Fibroblast of pulmonary artery (primary cell): Measurements from ENCODE around the gene IMPDH1.

Experiments
- DNase-seq: peaks from one replicate; pipeline ENCODE4 v3.0.0-alpha.2; 2010; ENCODE audit warnings: low read depth
- H3K4me3 ChIP-seq: replicated peaks from 2 replicates; pipeline ENCODE4 v1.5.1; 2011; ENCODE audit warnings: low read depth, mild to moderate bottlenecking, control low read depth, low read length, moderate library complexity
- CTCF ChIP-seq: IDR thresholded peaks from 2 replicates; pipeline ENCODE4 v1.5.1; 2011; ENCODE audit warnings: mild to moderate bottlenecking, control low read depth, low read length, inconsistent platforms; ENCODE audit errors: missing control alignments

The IMPDH1 gene

GRCh38 chr7:128399991-128400390 is 9.8 kb downstream of the IMPDH1 start:
- no peak for TF ChIP-seq CTCF
- DNase-seq, result no peak
- H3K4me3 ChIP-seq, result no peak overlapping the region

DNA sequence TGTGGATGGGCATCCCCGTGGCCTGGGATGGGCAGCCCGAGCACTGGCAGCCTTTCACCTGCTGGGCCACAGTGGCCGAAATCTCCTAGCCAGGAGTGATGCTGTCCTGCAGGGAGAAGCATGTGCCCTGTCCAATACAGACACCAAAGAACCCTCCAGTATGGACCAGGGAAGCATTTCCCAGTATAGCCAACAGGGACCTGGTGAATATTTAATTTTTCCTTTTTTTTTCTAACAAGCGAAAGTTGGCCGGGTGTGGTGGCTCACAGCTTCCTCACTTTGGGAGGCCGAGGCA is 11.0 kb downstream of the IMPDH1 start:
- TF ChIP-seq CTCF, result no peak
- no peak for DNase-seq
- no peak overlapping the region for H3K4me3 ChIP-seq

DNA sequence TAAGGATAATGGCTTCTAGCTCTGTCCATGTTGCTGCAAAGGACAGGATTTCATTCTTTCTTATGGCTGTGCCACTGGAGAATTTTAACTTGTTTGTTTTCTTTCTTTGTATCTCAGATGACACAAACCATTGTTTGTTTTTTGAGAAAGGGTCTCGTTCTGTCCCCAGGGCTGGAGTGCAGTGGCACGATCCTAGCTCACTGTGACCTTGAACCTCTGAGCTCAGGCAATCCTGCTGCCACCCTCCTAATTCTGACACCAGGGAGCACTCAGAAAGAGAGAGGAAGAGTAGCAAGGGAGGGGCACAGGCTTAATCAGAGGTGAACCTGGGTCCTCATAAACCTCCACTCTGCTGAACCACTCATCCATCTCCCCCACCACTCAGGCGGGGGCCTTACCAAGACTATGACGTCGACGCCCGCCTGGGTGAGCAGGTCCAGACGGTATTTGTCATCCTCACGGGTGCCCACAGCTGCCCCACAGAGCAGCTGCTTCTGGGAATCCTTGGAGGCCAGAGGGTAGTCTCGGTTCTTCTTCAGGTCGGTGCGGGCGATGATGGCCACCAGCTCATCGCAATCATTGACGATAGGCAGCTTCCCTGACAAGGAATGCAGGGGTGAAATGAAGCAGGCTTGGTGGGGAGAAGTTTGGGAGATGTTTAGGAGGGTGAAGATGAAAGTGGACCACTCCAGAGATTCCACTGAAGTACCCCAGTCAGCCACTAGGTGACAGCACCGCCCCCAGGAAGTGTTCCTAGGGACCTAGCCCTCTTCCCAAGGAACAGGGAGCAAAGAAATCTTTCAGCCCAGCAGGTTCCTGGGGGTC is 11.6 kb downstream of the IMPDH1 start:
- H3K4me3 ChIP-seq, result no peak overlapping the region
- peak; percentile 55 for DNase-seq

DNA sequence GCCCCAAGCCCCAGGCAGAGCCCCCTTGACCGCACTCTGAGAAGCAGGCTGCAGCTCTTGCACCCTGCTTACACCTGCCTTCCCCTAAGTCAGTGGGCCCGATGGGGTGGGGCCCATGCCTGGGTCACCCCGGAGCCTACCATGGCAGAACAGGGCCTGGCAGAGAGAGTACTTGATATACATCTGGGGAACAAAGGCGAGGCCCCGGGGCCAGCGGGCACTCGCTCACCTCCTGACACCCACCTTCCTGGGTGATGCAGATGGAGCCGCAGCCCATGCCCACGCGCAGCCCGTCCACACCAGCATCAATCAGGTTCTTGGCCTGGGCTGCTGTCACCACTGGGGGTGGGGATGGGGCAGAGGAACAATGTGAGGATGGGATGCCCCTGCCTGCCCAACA is 13.4 kb downstream of the IMPDH1 start:
- H3K4me3 ChIP-seq, result no peak overlapping the region
- TF ChIP-seq CTCF, result no peak
- no peak for DNase-seq

More for the DNA sequence above, 11.6 kb downstream of the IMPDH1 start:
- peak; percentile 96 for TF ChIP-seq CTCF

DNA sequence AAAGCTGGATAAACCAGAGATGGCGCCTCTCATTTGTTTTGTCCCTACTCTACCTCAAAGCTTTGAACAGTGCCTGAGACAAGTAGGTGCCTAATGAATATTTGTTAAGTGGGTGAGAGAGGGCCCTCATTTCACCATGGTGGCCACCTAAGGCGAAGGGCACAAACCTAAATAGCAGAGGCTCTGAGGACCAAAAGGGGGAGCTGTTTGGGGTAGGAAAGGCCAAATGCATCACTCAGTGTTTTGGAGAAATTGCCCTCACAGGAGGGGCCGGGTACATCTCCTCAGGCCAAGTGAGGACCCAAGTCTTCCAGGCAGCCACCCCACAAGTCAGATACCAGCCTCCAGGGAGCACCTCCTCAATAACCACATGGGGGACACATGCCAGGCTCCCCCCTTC is 14.0 kb downstream of the IMPDH1 start:
- no peak overlapping the region for H3K4me3 ChIP-seq
- TF ChIP-seq CTCF, result peak; percentile 21
- no peak for DNase-seq

DNA sequence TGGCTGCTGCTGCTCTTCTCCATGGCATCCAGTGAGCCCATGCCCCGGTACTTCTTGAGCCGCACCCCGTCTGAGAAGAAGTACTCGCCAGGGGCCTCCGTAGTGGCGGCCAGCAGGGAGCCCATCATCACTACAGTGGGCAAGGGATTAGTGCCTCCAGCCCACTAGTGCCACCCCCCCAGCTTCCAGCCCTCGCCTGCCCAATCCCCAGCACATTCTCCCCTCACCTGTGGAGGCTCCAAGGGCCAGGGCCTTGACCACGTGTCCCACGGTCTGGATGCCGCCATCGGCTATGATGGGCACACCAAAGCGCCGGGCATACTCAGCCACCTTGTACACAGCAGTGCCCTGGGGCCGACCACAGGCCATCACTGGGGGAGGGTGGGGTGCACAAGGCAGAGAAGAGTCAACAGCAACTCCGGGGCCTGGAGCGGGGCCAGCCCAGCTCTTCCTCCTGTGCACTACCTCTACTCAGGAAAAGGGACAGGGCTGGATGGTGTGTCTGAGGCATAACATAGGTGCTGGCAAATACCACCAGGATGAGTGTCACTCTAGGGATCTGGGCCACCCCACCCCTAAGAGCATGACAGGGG is 14.8 kb downstream of the IMPDH1 start:
- H3K4me3 ChIP-seq, result no peak overlapping the region
- DNase-seq, result no peak
- no peak for TF ChIP-seq CTCF
